ENCODE data around the gene TLX1. TPM values are rescaled to one million over a fixed set of nuclear protein-coding genes. Genes with fewer than 3 reads are reported as not detected.

Gene TLX1
- total RNA-seq, 4 donors from 2014 or later = not detected

DNA sequence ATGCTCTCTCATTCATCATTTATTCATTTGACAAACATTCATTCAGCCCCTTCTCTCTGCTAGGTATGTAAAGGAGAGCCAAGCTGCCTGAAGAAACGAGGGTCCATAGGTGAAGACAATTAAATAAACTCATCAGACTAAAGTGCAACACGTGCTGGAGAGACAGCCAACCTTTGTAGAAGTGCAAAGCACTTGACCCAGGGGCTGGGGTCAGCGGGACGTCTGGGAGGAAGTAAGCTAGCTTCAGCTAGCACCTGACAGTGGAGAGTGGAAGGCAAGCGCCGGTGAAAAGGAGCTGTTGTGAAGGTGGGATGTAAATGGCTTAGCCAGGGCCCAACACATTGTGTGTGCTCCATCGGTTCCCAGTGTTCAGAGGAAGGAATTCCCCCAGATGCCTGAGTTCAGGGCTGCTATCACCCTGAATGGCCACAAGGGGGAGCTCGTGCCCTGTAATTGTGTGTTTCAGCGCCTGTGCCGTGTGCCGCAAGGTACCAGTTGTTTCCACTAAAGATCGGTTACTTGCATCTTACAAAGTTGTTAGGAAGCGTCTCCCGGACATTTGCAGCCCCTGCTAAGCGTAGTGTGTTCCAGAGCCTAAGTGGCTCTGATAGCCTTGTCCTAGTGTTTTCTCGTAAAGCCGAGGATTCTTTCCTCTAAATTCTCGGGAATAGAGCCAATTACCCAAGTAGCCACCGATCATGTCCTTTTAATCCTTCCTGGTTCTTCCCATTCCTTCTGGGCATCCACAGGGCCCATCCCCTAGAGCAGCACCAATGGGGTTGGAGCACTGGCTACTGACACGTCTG is 30.6 kb downstream of the TLX1 start:
- no peak overlapping the region for H3K27ac ChIP-seq
- H3K36me3 ChIP-seq = no peaks in the 10 kb centered on the region
- no peak overlapping the region for H3K4me3 ChIP-seq
- H3K27me3 ChIP-seq = no peaks in the 10 kb centered on the region
- H3K9me3 ChIP-seq = no peaks in the 10 kb centered on the region
- DNase-seq = peak; percentile 57 to 61
- no peaks in the 10 kb centered on the region for H3K4me1 ChIP-seq
- intact Hi-C loops (cut with DNase I; ENCODE audit: low total_unique reads) = no loop called here
- TF ChIP-seq, protein P1, sequence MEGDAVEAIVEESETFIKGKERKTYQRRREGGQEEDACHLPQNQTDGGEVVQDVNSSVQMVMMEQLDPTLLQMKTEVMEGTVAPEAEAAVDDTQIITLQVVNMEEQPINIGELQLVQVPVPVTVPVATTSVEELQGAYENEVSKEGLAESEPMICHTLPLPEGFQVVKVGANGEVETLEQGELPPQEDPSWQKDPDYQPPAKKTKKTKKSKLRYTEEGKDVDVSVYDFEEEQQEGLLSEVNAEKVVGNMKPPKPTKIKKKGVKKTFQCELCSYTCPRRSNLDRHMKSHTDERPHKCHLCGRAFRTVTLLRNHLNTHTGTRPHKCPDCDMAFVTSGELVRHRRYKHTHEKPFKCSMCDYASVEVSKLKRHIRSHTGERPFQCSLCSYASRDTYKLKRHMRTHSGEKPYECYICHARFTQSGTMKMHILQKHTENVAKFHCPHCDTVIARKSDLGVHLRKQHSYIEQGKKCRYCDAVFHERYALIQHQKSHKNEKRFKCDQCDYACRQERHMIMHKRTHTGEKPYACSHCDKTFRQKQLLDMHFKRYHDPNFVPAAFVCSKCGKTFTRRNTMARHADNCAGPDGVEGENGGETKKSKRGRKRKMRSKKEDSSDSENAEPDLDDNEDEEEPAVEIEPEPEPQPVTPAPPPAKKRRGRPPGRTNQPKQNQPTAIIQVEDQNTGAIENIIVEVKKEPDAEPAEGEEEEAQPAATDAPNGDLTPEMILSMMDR (IDR thresholded peaks at IDR 0.05) = peak; percentile 77 to 91 (median 86)
- TF ChIP-seq POLR2A (IDR thresholded peaks at IDR 0.05) = no peak

DNA sequence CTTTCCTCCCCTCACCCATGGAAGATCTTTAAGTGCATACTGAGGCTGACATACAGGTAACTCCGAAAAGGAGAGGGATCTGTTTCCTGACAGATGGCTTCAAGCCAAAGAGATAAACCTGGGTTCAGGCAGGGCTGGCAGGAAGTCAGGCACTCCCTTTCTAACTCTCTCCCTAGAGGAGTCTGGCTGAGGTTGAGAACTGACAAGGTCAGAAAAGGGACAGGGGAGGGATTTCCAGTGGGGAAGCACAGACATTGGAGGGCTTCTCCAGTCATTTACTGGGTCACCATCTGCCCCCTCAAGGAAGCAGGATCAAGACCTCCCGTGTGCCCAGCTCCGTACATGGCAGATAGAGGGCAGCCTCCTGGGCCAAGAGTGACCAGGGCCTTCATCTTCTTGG is 31.6 kb downstream of the TLX1 start:
- Histone ChIP-seq H3K4me1 (no peaks in the 10 kb centered on the region), H3K27ac (no peak overlapping the region), H3K9me3 (no peaks in the 10 kb centered on the region), H3K36me3 (no peaks in the 10 kb centered on the region), H3K27me3 (no peaks in the 10 kb centered on the region), H3K4me3 (no peak overlapping the region)
- TF ChIP-seq, protein P1 (IDR thresholded peaks at IDR 0.05) = no peak
- no peak for TF ChIP-seq POLR2A (IDR thresholded peaks at IDR 0.05)
- DNase-seq = no peak
- intact Hi-C loops (cut with DNase I; ENCODE audit: low total_unique reads) = no loop called here

DNA sequence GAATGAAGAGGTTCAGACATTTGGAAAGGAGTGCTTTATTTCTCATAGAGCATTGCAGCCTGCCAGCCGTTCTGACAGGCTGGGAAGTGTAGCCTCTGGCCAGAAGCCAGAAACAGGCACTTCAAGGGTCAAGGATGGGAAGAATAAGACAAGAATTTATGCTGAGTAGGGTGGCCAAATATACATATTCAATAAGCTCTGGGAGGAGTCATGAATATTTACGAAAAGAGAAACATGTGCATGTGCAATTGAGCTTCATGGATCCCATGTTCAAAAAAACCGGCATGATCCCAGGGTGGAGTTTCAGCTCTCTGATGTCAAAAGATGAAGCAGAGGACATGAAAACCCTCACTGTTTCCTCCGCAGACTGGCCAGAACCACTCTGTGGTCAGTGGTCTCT is 32.9 kb downstream of the TLX1 start:
- intact Hi-C loops (cut with DNase I; ENCODE audit: low total_unique reads) = no loop called here
- no peaks in the 10 kb centered on the region for H3K27me3 ChIP-seq
- H3K36me3 ChIP-seq = no peaks in the 10 kb centered on the region
- no peak overlapping the region for H3K27ac ChIP-seq
- H3K9me3 ChIP-seq = no peaks in the 10 kb centered on the region
- H3K4me3 ChIP-seq = no peak overlapping the region
- no peak for DNase-seq
- TF ChIP-seq POLR2A (IDR thresholded peaks at IDR 0.05) = no peak
- TF ChIP-seq, protein P1 (IDR thresholded peaks at IDR 0.05) = no peak
- H3K4me1 ChIP-seq = no peaks in the 10 kb centered on the region

DNA sequence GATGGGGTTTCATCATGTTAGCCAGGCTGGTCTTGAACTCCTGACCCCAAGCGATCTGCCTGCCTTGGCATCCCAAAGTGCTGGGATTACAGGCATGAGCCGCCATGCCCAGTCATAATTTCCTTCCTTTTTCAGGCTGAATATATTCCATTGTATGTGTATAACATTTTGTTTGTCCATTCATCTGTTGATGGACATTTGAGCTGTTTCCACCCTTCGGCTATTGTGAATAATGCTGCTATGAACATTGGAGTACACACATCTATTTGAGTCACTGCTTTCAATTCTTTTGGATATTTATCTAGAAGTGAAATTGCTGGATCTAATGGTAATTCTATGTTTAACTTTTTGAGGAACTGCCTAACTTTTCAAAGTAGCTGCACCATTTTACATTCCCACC is 34.6 kb downstream of the TLX1 start:
- Histone ChIP-seq H3K27me3 (peaks cover 0 to 12% of the 10 kb centered on the region in 2 donors), H3K9me3 (no peaks in the 10 kb centered on the region), H3K36me3 (no peaks in the 10 kb centered on the region), H3K4me3 (no peak overlapping the region), H3K4me1 (no peaks in the 10 kb centered on the region), H3K27ac (no peak overlapping the region)
- DNase-seq = no peak
- TF ChIP-seq POLR2A (IDR thresholded peaks at IDR 0.05) = no peak
- TF ChIP-seq, protein P1 (IDR thresholded peaks at IDR 0.05) = no peak
- intact Hi-C loops (cut with DNase I; ENCODE audit: low total_unique reads) = no loop called here

DNA sequence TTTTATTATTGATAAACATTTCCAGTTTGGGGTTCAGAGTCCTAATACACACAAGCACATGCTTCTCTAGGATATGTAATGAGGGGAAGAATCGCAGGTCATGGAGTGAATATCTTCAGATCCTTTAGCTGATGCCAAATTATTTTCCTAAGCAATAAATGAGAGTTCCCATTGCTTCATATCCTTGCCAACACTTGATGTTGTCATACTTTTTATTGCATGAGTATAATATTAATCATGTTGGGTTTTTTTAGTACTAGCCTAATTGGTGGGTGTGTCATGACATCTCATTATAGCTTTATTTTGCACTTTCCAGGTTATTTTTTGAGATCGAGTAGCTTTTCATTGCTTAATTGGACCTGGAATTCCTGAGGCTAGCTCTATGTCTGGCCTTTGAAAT is 35.3 kb downstream of the TLX1 start:
- H3K4me3 ChIP-seq = no peak overlapping the region
- no peak overlapping the region for H3K27ac ChIP-seq
- no peak for DNase-seq
- peaks cover 0 to 12% of the 10 kb centered on the region in 2 donors for H3K27me3 ChIP-seq
- no peaks in the 10 kb centered on the region for H3K9me3 ChIP-seq
- intact Hi-C loops (cut with DNase I; ENCODE audit: low total_unique reads) = no loop called here
- TF ChIP-seq, protein P1 (IDR thresholded peaks at IDR 0.05) = no peak
- TF ChIP-seq POLR2A (IDR thresholded peaks at IDR 0.05) = no peak
- H3K4me1 ChIP-seq = no peaks in the 10 kb centered on the region
- H3K36me3 ChIP-seq = no peaks in the 10 kb centered on the region
